ENCODE measurements around the gene PDE2A. TPM values are rescaled to one million over a fixed set of nuclear protein-coding genes. Genes with fewer than 3 reads are reported as not detected.

Gene PDE2A
- total RNA-seq, 1 experiment from 2014 or later: 9.6 TPM

DNA sequence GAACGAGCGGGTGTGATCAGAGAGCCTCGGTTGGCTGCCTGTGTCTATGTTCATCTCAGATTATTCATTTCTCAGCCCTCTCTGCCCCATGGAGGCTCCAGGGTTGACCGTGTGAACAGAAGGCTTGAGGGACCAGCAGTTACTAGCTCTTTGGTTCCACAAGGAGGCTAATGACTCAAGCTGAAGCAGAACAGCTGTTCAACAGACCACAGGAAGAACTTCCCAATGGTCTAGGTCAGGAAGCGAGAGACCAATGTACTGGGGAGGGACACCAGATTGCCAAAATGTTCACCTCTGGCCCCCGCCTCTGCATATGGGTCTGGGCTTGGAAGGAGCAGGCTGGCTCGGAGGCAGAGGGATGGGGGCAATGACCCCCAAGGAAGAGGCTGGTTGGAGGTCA lies 14.7 kb upstream of the PDE2A start:
- POLR2A ChIA-PET (ENCODE audit: unreplicated experiment): no interaction called here
- Histone ChIP-seq H3K27me3 (ENCODE audit: insufficient read depth, low read depth) (no peaks in the 10 kb centered on the region), H3K4me1 (replicated peaks; ENCODE audit: insufficient read depth) (0 out of 2 replicates have a peak, but pooled peaks cover 3% of the 10 kb centered on the region), H3K36me3 (ENCODE audit: low read depth) (peaks cover 6% of the 10 kb centered on the region; the same call in 1 of the 2 replicates), H3K9me2 (ENCODE audit: insufficient read depth) (no peaks in the 10 kb centered on the region), H2AFZ (no peak overlapping the region), H3F3A (ENCODE audit: insufficient read depth, low read depth) (peaks cover 20% of the 10 kb centered on the region; the same call in 1 of the 2 replicates), H4K20me1 (ENCODE audit: insufficient read depth) (peaks cover 15% of the 10 kb centered on the region), H3K79me2 (ENCODE audit: low read depth) (no peaks in the 10 kb centered on the region), H3K4me2 (no peak overlapping the region), H3K27ac (no peak overlapping the region), H3K9me3 (ENCODE audit: insufficient read depth, low read depth) (no peaks in the 10 kb centered on the region), H3K4me3 (no peak overlapping the region)
- BruUV-seq (replicated peaks): no TSS peak
- TF ChIP-seq CTCF (conservative IDR thresholded peaks at IDR 0.05) (no peak), EZH2 (IDR thresholded peaks at IDR 0.05; ENCODE audit: low read depth) (no peak)
- no peak for DNase-seq
- CTCF ChIA-PET: no interaction called here
- intact Hi-C loops (cut with micrococcal nuclease; ENCODE audit: unreplicated experiment): loop anchor here (10.0 kb wide), 1 partner anchor 696 kb away; no protein-coding TSS in a partner anchor

GRCh38 chr11:72688486-72688885 lies 14.3 kb upstream of the PDE2A start:
- TF ChIP-seq EZH2 (IDR thresholded peaks at IDR 0.05; ENCODE audit: low read depth): no peak
- no peak for TF ChIP-seq CTCF (conservative IDR thresholded peaks at IDR 0.05)
- no peaks in the 10 kb centered on the region for H3K27me3 ChIP-seq (ENCODE audit: insufficient read depth, low read depth)
- no peaks in the 10 kb centered on the region for H3K9me2 ChIP-seq (ENCODE audit: insufficient read depth)
- POLR2A ChIA-PET (ENCODE audit: unreplicated experiment): no interaction called here
- no TSS peak for BruUV-seq (replicated peaks)
- no peak overlapping the region for H2AFZ ChIP-seq
- H3K36me3 ChIP-seq (ENCODE audit: low read depth): peaks cover 6% of the 10 kb centered on the region; the same call in 1 of the 2 replicates
- H3K4me2 ChIP-seq: no peak overlapping the region
- CTCF ChIA-PET: no interaction called here
- 0 out of 2 replicates have a peak, but pooled peaks cover 3% of the 10 kb centered on the region for H3K4me1 ChIP-seq (replicated peaks; ENCODE audit: insufficient read depth)
- H3K27ac ChIP-seq: no peak overlapping the region
- DNase-seq: no peak
- H3K79me2 ChIP-seq (ENCODE audit: low read depth): no peaks in the 10 kb centered on the region
- H3K4me3 ChIP-seq: no peak overlapping the region
- H3K9me3 ChIP-seq (ENCODE audit: insufficient read depth, low read depth): no peaks in the 10 kb centered on the region
- intact Hi-C loops (cut with micrococcal nuclease; ENCODE audit: unreplicated experiment): loop anchor here (10.0 kb wide), 1 partner anchor 696 kb away; no protein-coding TSS in a partner anchor
- peaks cover 20% of the 10 kb centered on the region; the same call in 1 of the 2 replicates for H3F3A ChIP-seq (ENCODE audit: insufficient read depth, low read depth)
- peaks cover 19% of the 10 kb centered on the region for H4K20me1 ChIP-seq (ENCODE audit: insufficient read depth)

DNA sequence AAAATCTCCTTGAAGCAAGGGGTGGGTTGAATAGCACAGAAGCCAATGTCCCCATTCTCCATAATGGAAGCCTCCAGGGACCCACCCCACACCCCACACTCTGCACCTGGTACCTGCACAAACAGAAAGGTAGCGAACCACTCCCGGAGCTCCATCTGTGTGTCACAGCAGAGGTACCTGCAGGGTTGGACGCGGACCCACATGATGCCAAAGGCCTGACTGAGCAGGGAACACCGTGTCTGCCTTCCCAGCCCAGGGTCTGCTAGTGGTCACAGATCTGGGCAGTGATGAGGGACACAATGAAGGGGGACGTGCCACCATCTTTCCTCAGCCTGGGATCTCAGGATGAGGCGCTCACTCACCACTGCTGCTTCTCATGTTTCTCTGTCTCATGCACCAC lies 13.1 kb upstream of the PDE2A start:
- no peaks in the 10 kb centered on the region for H3K79me2 ChIP-seq (ENCODE audit: low read depth)
- H3K4me3 ChIP-seq: no peak overlapping the region
- no peaks in the 10 kb centered on the region for H3K27me3 ChIP-seq (ENCODE audit: insufficient read depth, low read depth)
- TF ChIP-seq CTCF (conservative IDR thresholded peaks at IDR 0.05) (no peak), EZH2 (IDR thresholded peaks at IDR 0.05; ENCODE audit: low read depth) (no peak)
- 0 out of 2 replicates have a peak, but pooled peaks cover 3% of the 10 kb centered on the region for H3K4me1 ChIP-seq (replicated peaks; ENCODE audit: insufficient read depth)
- H3K9me3 ChIP-seq (ENCODE audit: insufficient read depth, low read depth): no peaks in the 10 kb centered on the region
- H3K4me2 ChIP-seq: no peak overlapping the region
- H3K27ac ChIP-seq: no peak overlapping the region
- no peaks in the 10 kb centered on the region for H3K9me2 ChIP-seq (ENCODE audit: insufficient read depth)
- CTCF ChIA-PET: interaction anchor here (0.6 kb wide), 1 partner anchor 331 kb away, joined by 3 read pairs; no protein-coding TSS in a partner anchor
- peaks cover 20% of the 10 kb centered on the region; the same call in 1 of the 2 replicates for H3F3A ChIP-seq (ENCODE audit: insufficient read depth, low read depth)
- peaks cover under 1% of the 10 kb centered on the region; the same call in 1 of the 2 replicates for H3K36me3 ChIP-seq (ENCODE audit: low read depth)
- intact Hi-C loops (cut with micrococcal nuclease; ENCODE audit: unreplicated experiment): loop anchor here (10.0 kb wide), 1 partner anchor 697 kb away; no protein-coding TSS in a partner anchor
- BruUV-seq (replicated peaks): no TSS peak
- peaks cover 23% of the 10 kb centered on the region for H4K20me1 ChIP-seq (ENCODE audit: insufficient read depth)
- POLR2A ChIA-PET (ENCODE audit: unreplicated experiment): interaction anchor here (0.6 kb wide), 1 partner anchor 499 kb away, joined by 3 read pairs; no protein-coding TSS in a partner anchor
- DNase-seq: no peak
- H2AFZ ChIP-seq: no peak overlapping the region

Data from PC-9 (cell line).